H1 (cell line): ENCODE results near the gene FAAH2. TPM values are rescaled to one million over a fixed set of nuclear protein-coding genes. Genes with fewer than 3 reads are reported as not detected.

Source experiments
- CTCF ChIA-PET: fragments of 300-600 bp; sonication (Branson Sonifier 250); formaldehyde crosslinking; loops from one replicate; lab custom pipeline; 2021; ENCODE audit not compliant: partially characterized antibody; lab: Charles Lee
- POLR2A ChIA-PET: fragments of 300-600 bp; sonication (Branson Sonifier 250); formaldehyde crosslinking; loops from one replicate; lab custom pipeline; 2021; ENCODE audit warnings: inconsistent platforms; ENCODE audit not compliant: partially characterized antibody; lab: Charles Lee
- DNase-seq, 2 experiments: peaks; one replicate each; pipeline versions ENCODE4 v3.0.0 to v3.0.0-alpha.2; 2010 to 2022; ENCODE audit warnings: low spot score in 2 of 2, low read depth in 1 of 2, mixed read lengths in 1 of 2
- FAIRE-seq: peaks from 2 replicates; lab custom pipeline; 2011; peaks lifted over from hg19 to GRCh38; lab: Jason Lieb, UNC
- H2AFZ ChIP-seq: 2 replicates; pipeline ENCODE4 v1.8.1; 2012; ENCODE audit warnings: low read length, inconsistent platforms
- H2AK5ac ChIP-seq: 2 replicates; pipeline ENCODE4 v1.6.1; 2013; ENCODE audit warnings: low read depth, low read length
- H2BK120ac ChIP-seq: replicated peaks from 2 replicates; pipeline ENCODE3; 2013; ENCODE audit warnings: low read depth, low read length, inconsistent platforms
- H2BK12ac ChIP-seq: 2 replicates; pipeline ENCODE4 v1.6.1; 2013; ENCODE audit warnings: low read depth, low read length
- H2BK15ac ChIP-seq: 2 replicates; pipeline ENCODE4 v1.6.1; 2013; ENCODE audit warnings: low read length
- H2BK20ac ChIP-seq: 2 replicates; pipeline ENCODE4 v1.6.1; 2013; ENCODE audit warnings: low read length
- H2BK5ac ChIP-seq: 2 replicates; pipeline ENCODE4 v1.6.1; 2013; ENCODE audit warnings: low read depth, low read length
- H3K14ac ChIP-seq: 2 replicates; pipeline ENCODE4 v1.6.1; 2013; ENCODE audit warnings: inconsistent platforms; ENCODE audit not compliant: insufficient read length
- H3K18ac ChIP-seq: 2 replicates; pipeline ENCODE4 v1.6.1; 2013; ENCODE audit warnings: low read length; ENCODE audit errors: extremely low read depth
- H3K23ac ChIP-seq: 2 replicates; pipeline ENCODE4 v1.6.1; 2013; ENCODE audit warnings: inconsistent platforms; ENCODE audit not compliant: insufficient read length
- H3K23me2 ChIP-seq: 2 replicates; pipeline ENCODE4 v1.6.1; 2013; ENCODE audit warnings: low read depth, low read length
- H3K27ac ChIP-seq: 2 replicates; pipeline ENCODE4 v1.6.1; 2011; ENCODE audit warnings: low read depth, low read length, inconsistent platforms
- H3K27me3 ChIP-seq, 4 experiments: replicated peaks in 1 of 4; 1 replicate in 1 of 4; 2 replicates in 3 of 4; pipeline versions ENCODE4 v1.6.1 to v1.8.1; 2011 to 2013; ENCODE audit warnings: low read length in 3 of 4, mild to moderate bottlenecking in 3 of 4, inconsistent platforms in 2 of 4, mixed read lengths in 2 of 4, moderate library complexity in 1 of 4; ENCODE audit not compliant: control insufficient read depth in 3 of 4, insufficient read depth in 3 of 4; ENCODE audit errors: extremely low read depth in 1 of 4
- H3K36me3 ChIP-seq, 4 experiments: 2 replicates each; pipeline versions ENCODE4 v1.6.1 to v1.8.1; 2011 to 2013; ENCODE audit warnings: mild to moderate bottlenecking in 4 of 4, low read length in 3 of 4, moderate library complexity in 2 of 4, control low read depth in 1 of 4, inconsistent platforms in 1 of 4; ENCODE audit not compliant: insufficient read depth in 4 of 4, control insufficient read depth in 2 of 4
- H3K4ac ChIP-seq: replicated peaks from 2 replicates; pipeline ENCODE3; 2013; ENCODE audit warnings: low read length, low read depth, mixed read lengths, inconsistent platforms; ENCODE audit not compliant: insufficient read length
- H3K4me1 ChIP-seq, 4 experiments: replicated peaks in 1 of 4; 1 replicate in 1 of 4; 2 replicates in 3 of 4; pipeline versions ENCODE4 v1.6.1 to v1.8.1; 2011 to 2013; ENCODE audit warnings: low read length in 3 of 4, inconsistent platforms in 2 of 4, mixed read lengths in 1 of 4; ENCODE audit not compliant: insufficient read depth in 4 of 4, control insufficient read depth in 3 of 4
- H3K4me2 ChIP-seq, 2 experiments: 2 replicates each; pipeline versions ENCODE4 v1.6.1 to v1.8.1; 2011 to 2013; ENCODE audit warnings: low read depth in 2 of 2, low read length in 2 of 2, control low read depth in 1 of 2, inconsistent platforms in 1 of 2, mild to moderate bottlenecking in 1 of 2; ENCODE audit not compliant: insufficient read depth in 1 of 2
- H3K4me3 ChIP-seq, 4 experiments: fragments of 200-600, 300-600 bp in 1 of 4; sonication (generic), shearing (Covaris generic), sonication (Bioruptor Twin) in 1 of 4; 2 replicates each; pipeline versions ENCODE4 v1.5.1 to v1.8.1; 2011 to 2016; ENCODE audit warnings: low read length in 4 of 4, low read depth in 3 of 4, control low read depth in 2 of 4, inconsistent platforms in 2 of 4, mild to moderate bottlenecking in 2 of 4, mixed read lengths in 1 of 4, moderate library complexity in 1 of 4; ENCODE audit not compliant: insufficient read depth in 2 of 4; ENCODE audit errors: extremely low read depth in 1 of 4
- H3K56ac ChIP-seq: replicated peaks from 2 replicates; pipeline ENCODE3; 2013; ENCODE audit warnings: low read depth, mild to moderate bottlenecking, mixed read lengths, low read length, inconsistent platforms; ENCODE audit not compliant: insufficient read length
- H3K79me1 ChIP-seq: 2 replicates; pipeline ENCODE4 v1.6.1; 2013; ENCODE audit warnings: low read depth, low read length, control low read depth
- H3K79me2 ChIP-seq, 2 experiments: 2 replicates each; pipeline versions ENCODE4 v1.6.1 to v1.8.1; 2012 to 2013; ENCODE audit warnings: low read length in 2 of 2, mild to moderate bottlenecking in 2 of 2, inconsistent platforms in 1 of 2; ENCODE audit not compliant: insufficient read depth in 2 of 2, control insufficient read depth in 1 of 2
- H3K9ac ChIP-seq, 4 experiments: replicated peaks in 1 of 4; 1 replicate in 1 of 4; 2 replicates in 3 of 4; pipeline versions ENCODE4 v1.6.1 to v1.8.1; 2011 to 2013; ENCODE audit warnings: low read depth in 3 of 4, low read length in 3 of 4, control low read depth in 2 of 4, mild to moderate bottlenecking in 2 of 4, moderate library complexity in 2 of 4, inconsistent platforms in 1 of 4; ENCODE audit errors: extremely low read depth in 1 of 4
- H3K9me3 ChIP-seq, 2 experiments: 2 replicates each; pipeline versions ENCODE4 v1.6.1 to v1.8.1; 2012 to 2013; ENCODE audit warnings: mild to moderate bottlenecking in 2 of 2, moderate library complexity in 2 of 2, control low read depth in 1 of 2, inconsistent platforms in 1 of 2, low read depth in 1 of 2, low read length in 1 of 2, mixed read lengths in 1 of 2; ENCODE audit not compliant: insufficient read depth in 2 of 2
- H4K20me1 ChIP-seq, 2 experiments: replicated peaks in 1 of 2; 2 replicates each; pipeline versions ENCODE3 to v1.8.1; 2011 to 2013; ENCODE audit warnings: inconsistent platforms in 2 of 2, low read length in 2 of 2, mild to moderate bottlenecking in 1 of 2; ENCODE audit not compliant: insufficient read depth in 2 of 2, control insufficient read depth in 1 of 2
- H4K5ac ChIP-seq: 2 replicates; pipeline ENCODE4 v1.6.1; 2013; ENCODE audit warnings: low read length, low read depth, mixed read lengths, inconsistent platforms; ENCODE audit not compliant: insufficient read length
- H4K8ac ChIP-seq: 2 replicates; pipeline ENCODE4 v1.8.0; 2013; ENCODE audit warnings: mild to moderate bottlenecking, moderate library complexity, low read length, inconsistent platforms; ENCODE audit not compliant: insufficient read depth; ENCODE audit errors: extremely low read depth
- H4K91ac ChIP-seq: replicated peaks from 2 replicates; pipeline ENCODE3; 2013; ENCODE audit warnings: low read length, mixed read lengths, inconsistent platforms; ENCODE audit not compliant: insufficient read length
- CEBPB ChIP-seq: IDR thresholded peaks from 2 replicates; pipeline ENCODE4 v1.6.1; 2012; ENCODE audit warnings: low read depth, low read length
- NRF1 ChIP-seq: IDR thresholded peaks from 2 replicates; pipeline ENCODE4 v1.6.1; 2011; ENCODE audit warnings: mild to moderate bottlenecking, low read depth, low read length, improper control_type of control experiment
- RFX5 ChIP-seq: IDR thresholded peaks from 2 replicates; pipeline ENCODE4 v1.6.1; 2011; ENCODE audit warnings: low read depth, low read length, improper control_type of control experiment, borderline replicate concordance
- SIX5 ChIP-seq: IDR thresholded peaks from 2 replicates; pipeline ENCODE4 v1.6.1; 2011; ENCODE audit warnings: mild to moderate bottlenecking, low read depth, low read length
- WGBS, 2 experiments: shearing (Covaris generic) in 1 of 2; methylation state at CpG; one replicate each; pipeline versions ENCODE4 v1.1.6 to v1.1.7; 2013 to 2015; ENCODE audit warnings: low lambda C conversion rate in 2 of 2, mixed read lengths in 2 of 2, inconsistent platforms in 1 of 2, low coverage in 1 of 2, missing lambda C conversion rate in 1 of 2; ENCODE audit not compliant: insufficient replicate concordance in 2 of 2, insufficient coverage in 1 of 2, insufficient read length in 1 of 2; ENCODE audit errors: extremely low coverage in 1 of 2, missing lambda C conversion rate in 1 of 2; 5-methylcytosine and 5-hydroxymethylcytosine counted together
- polyA plus RNA-seq, 7 experiments: library from polyadenylated mRNA; depleted of rRNA in 3 of 7; stranded (reverse) in 5 of 7; unstranded in 2 of 7; fragments of >200 nt in 5 of 7; fragments of 200-250 nt in 2 of 7; gene quantifications; 1 replicate in 5 of 7; 2 replicates in 1 of 7; 4 replicates in 1 of 7; pipeline versions ENCODE4 v1.2.1 to v1.2.3, GENCODE V29; 2011 to 2013; ENCODE audit warnings: missing spikeins in 2 of 7, mixed read lengths in 2 of 7
- total RNA-seq: library from RNA; stranded (reverse); fragmentation: NEBNext Ultra II Directional; extraction: Animal tissue kit (Norgen Biotek cat#: 25700); gene quantifications from 2 replicates; pipeline ENCODE4 v1.2.1, GENCODE V29; 2021
- TF ChIP-seq, protein P1 (sequence below), 3 experiments: IDR thresholded peaks; 1 replicate in 2 of 3; 2 replicates in 1 of 3; pipeline versions ENCODE4 v1.5.1 to v1.6.1; 2011; ENCODE audit warnings: low read length in 3 of 3, mild to moderate bottlenecking in 3 of 3, inconsistent platforms in 2 of 3, low read depth in 1 of 3, moderate library complexity in 1 of 3; ENCODE audit not compliant: insufficient read depth in 1 of 3; ENCODE audit errors: control extremely low read depth in 1 of 3

FAAH2 gene
- total and polyA plus RNA-seq, 2 of the 8 experiments (the other 6 are each of a cell fraction or from before 2014, with no cell fraction given), result 3.6 to 4.4 TPM

GRCh38 chrX:57270980-57271379 is 15.5 kb upstream of the FAAH2 start:
- POLR2A ChIA-PET, result no interaction called here
- H3K4me2 ChIP-seq, result no peak overlapping the region
- H2AFZ ChIP-seq, result no peak overlapping the region
- no peak overlapping the region for H3K18ac ChIP-seq
- CTCF ChIA-PET, result no interaction called here
- FAIRE-seq (no peak), DNase-seq (no peak)
- no peaks in the 10 kb centered on the region for H4K20me1 ChIP-seq
- H2BK12ac ChIP-seq, result no peak overlapping the region
- no peak overlapping the region for H3K56ac ChIP-seq
- WGBS, 2 experiments, result 87% methylated on average over 2 of the region's 3 CpGs; no CpG with 5 or more reads in 1 of the 2 experiments
- no peak overlapping the region for H2AK5ac ChIP-seq
- no peak overlapping the region for H4K8ac ChIP-seq
- H3K4me1 ChIP-seq, result no peaks in the 10 kb centered on the region
- H3K9ac ChIP-seq, result no peak overlapping the region
- no peaks in the 10 kb centered on the region for H3K79me2 ChIP-seq
- no peaks in the 10 kb centered on the region for H3K23me2 ChIP-seq
- H3K23ac ChIP-seq, result no peak overlapping the region
- no peaks in the 10 kb centered on the region for H3K36me3 ChIP-seq
- H2BK15ac ChIP-seq, result no peak overlapping the region
- no peak overlapping the region for H4K5ac ChIP-seq
- H3K9me3 ChIP-seq, result peaks cover 3 to 21% of the 10 kb centered on the region in 2 experiments; a peak in 3 of 4 replicates
- no peak overlapping the region for H4K91ac ChIP-seq
- H3K27me3 ChIP-seq, result no peaks in the 10 kb centered on the region
- no peak overlapping the region for H2BK5ac ChIP-seq
- H3K4me3 ChIP-seq, result no peak overlapping the region
- H2BK20ac ChIP-seq, result no peak overlapping the region
- no peak overlapping the region for H2BK120ac ChIP-seq
- H3K14ac ChIP-seq, result no peak overlapping the region
- no peak overlapping the region for H3K4ac ChIP-seq
- no peak overlapping the region for H3K27ac ChIP-seq
- TF ChIP-seq RFX5, result no peak
- TF ChIP-seq SIX5, result no peak
- TF ChIP-seq NRF1, result no peak
- TF ChIP-seq, protein P1, sequence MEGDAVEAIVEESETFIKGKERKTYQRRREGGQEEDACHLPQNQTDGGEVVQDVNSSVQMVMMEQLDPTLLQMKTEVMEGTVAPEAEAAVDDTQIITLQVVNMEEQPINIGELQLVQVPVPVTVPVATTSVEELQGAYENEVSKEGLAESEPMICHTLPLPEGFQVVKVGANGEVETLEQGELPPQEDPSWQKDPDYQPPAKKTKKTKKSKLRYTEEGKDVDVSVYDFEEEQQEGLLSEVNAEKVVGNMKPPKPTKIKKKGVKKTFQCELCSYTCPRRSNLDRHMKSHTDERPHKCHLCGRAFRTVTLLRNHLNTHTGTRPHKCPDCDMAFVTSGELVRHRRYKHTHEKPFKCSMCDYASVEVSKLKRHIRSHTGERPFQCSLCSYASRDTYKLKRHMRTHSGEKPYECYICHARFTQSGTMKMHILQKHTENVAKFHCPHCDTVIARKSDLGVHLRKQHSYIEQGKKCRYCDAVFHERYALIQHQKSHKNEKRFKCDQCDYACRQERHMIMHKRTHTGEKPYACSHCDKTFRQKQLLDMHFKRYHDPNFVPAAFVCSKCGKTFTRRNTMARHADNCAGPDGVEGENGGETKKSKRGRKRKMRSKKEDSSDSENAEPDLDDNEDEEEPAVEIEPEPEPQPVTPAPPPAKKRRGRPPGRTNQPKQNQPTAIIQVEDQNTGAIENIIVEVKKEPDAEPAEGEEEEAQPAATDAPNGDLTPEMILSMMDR (IDR thresholded peaks at IDR 0.05; ENCODE audit: control extremely low read depth in 1 of 3, insufficient read depth in 1 of 3, low read depth in 1 of 3, low read length in 3 of 3), result no peak
- TF ChIP-seq CEBPB, result no peak
- no peaks in the 10 kb centered on the region for H3K79me1 ChIP-seq
